ENCODE measurements around the gene SPTLC3.

GRCh38 chr20:13034936-13035335 lies 26.2 kb downstream of the SPTLC3 start:
- TF ChIP-seq CTCF (IDR thresholded peaks at IDR 0.05; ENCODE audit: low read depth, low read length) (no peak), EZH2phosphoT487 (IDR thresholded peaks at IDR 0.05; ENCODE audit: low read depth) (no peak)

Measured in OCI-LY3 (cell line).